H9 (cell line): Measurements from ENCODE around the gene COQ7. TPM values are rescaled to one million over a fixed set of nuclear protein-coding genes. Genes with fewer than 3 reads are reported as not detected.

Source experiments
- DNase-seq: peaks from one replicate; pipeline ENCODE4 v3.0.0-alpha.2; 2017
- H2AFZ ChIP-seq: one replicate; pipeline ENCODE4 v1.6.1; 2013; ENCODE audit warnings: mild to moderate bottlenecking, low read length, control low read depth, moderate library complexity
- H2AK5ac ChIP-seq: 2 replicates; pipeline ENCODE4 v1.6.1; 2013; ENCODE audit warnings: low read length, control low read depth, mixed read lengths; ENCODE audit not compliant: insufficient read length
- H2BK120ac ChIP-seq: one replicate; pipeline ENCODE4 v1.6.1; 2013; ENCODE audit warnings: low read depth, mild to moderate bottlenecking, low read length, control low read depth, inconsistent platforms; ENCODE audit not compliant: poor library complexity, severe bottlenecking
- H2BK12ac ChIP-seq: 2 replicates; pipeline ENCODE4 v1.6.1; 2013; ENCODE audit warnings: low read length, control low read depth, mixed read lengths, low read depth; ENCODE audit not compliant: insufficient read length
- H2BK15ac ChIP-seq: 2 replicates; pipeline ENCODE4 v1.6.1; 2013; ENCODE audit warnings: low read depth, low read length, control low read depth
- H2BK20ac ChIP-seq: one replicate; pipeline ENCODE4 v1.6.1; 2013; ENCODE audit warnings: low read depth, mild to moderate bottlenecking, low read length, control low read depth, inconsistent platforms; ENCODE audit not compliant: poor library complexity, severe bottlenecking
- H2BK5ac ChIP-seq: 2 replicates; pipeline ENCODE4 v1.6.1; 2013; ENCODE audit warnings: low read length, control low read depth, mixed read lengths; ENCODE audit not compliant: insufficient read length
- H3K14ac ChIP-seq: 2 replicates; pipeline ENCODE4 v1.6.1; 2013; ENCODE audit warnings: low read length, control low read depth; ENCODE audit not compliant: insufficient read depth
- H3K18ac ChIP-seq: 2 replicates; pipeline ENCODE4 v1.6.1; 2013; ENCODE audit warnings: low read depth, mild to moderate bottlenecking, mixed read lengths, low read length, control low read depth; ENCODE audit not compliant: insufficient read length
- H3K23ac ChIP-seq: 2 replicates; pipeline ENCODE4 v1.6.1; 2013; ENCODE audit warnings: low read length, control low read depth, mixed read lengths, low read depth; ENCODE audit not compliant: insufficient read length
- H3K23me2 ChIP-seq: 2 replicates; pipeline ENCODE4 v1.6.1; 2013; ENCODE audit warnings: low read depth, mild to moderate bottlenecking, mixed read lengths, low read length, control low read depth; ENCODE audit not compliant: insufficient read length, poor library complexity, severe bottlenecking
- H3K27ac ChIP-seq: 2 replicates; pipeline ENCODE4 v1.5.1; 2013; ENCODE audit warnings: low read length, control low read depth, mixed read lengths, low read depth; ENCODE audit not compliant: insufficient read length
- H3K27me3 ChIP-seq: 2 replicates; pipeline ENCODE4 v1.6.1; 2013; ENCODE audit warnings: low read length, control low read depth, inconsistent platforms; ENCODE audit not compliant: insufficient read depth
- H3K4ac ChIP-seq: 2 replicates; pipeline ENCODE4 v1.6.1; 2013; ENCODE audit warnings: low read depth, mild to moderate bottlenecking, control low read depth, inconsistent platforms, low read length, moderate library complexity
- H3K4me1 ChIP-seq: 2 replicates; pipeline ENCODE4 v1.6.1; 2013; ENCODE audit warnings: low read length, control low read depth, inconsistent platforms; ENCODE audit not compliant: insufficient read depth
- H3K4me2 ChIP-seq: 2 replicates; pipeline ENCODE4 v1.6.1; 2013; ENCODE audit warnings: low read length, control low read depth, mixed read lengths; ENCODE audit not compliant: insufficient read length, insufficient read depth
- H3K56ac ChIP-seq: 2 replicates; pipeline ENCODE4 v1.6.1; 2013; ENCODE audit warnings: low read depth, mild to moderate bottlenecking, mixed read lengths, low read length, control low read depth; ENCODE audit not compliant: insufficient read length
- H3K79me1 ChIP-seq: 2 replicates; pipeline ENCODE4 v1.6.1; 2013; ENCODE audit warnings: low read depth, mild to moderate bottlenecking, moderate library complexity, low read length, control low read depth, inconsistent platforms; ENCODE audit not compliant: insufficient read depth, poor library complexity, severe bottlenecking
- H3K79me2 ChIP-seq: 2 replicates; pipeline ENCODE4 v1.6.1; 2013; ENCODE audit warnings: low read length, control low read depth, inconsistent platforms; ENCODE audit not compliant: insufficient read depth
- H3K9ac ChIP-seq: 2 replicates; pipeline ENCODE4 v1.6.1; 2013; ENCODE audit warnings: low read length, control low read depth, mixed read lengths; ENCODE audit not compliant: insufficient read length; ENCODE audit errors: extremely low read depth
- H3K9me3 ChIP-seq: one replicate; pipeline ENCODE4 v1.6.1; 2013; ENCODE audit warnings: low read depth, low read length, inconsistent platforms; ENCODE audit not compliant: control insufficient read depth
- H3T11ph ChIP-seq: one replicate; pipeline ENCODE4 v1.6.1; 2013; ENCODE audit warnings: mild to moderate bottlenecking, low read length, control low read depth, inconsistent platforms
- H4K20me1 ChIP-seq: one replicate; pipeline ENCODE4 v1.6.1; 2013; ENCODE audit not compliant: control insufficient read depth, insufficient read length, insufficient read depth
- H4K5ac ChIP-seq: 2 replicates; pipeline ENCODE4 v1.6.1; 2013; ENCODE audit warnings: low read depth, mild to moderate bottlenecking, mixed read lengths, low read length, control low read depth; ENCODE audit not compliant: insufficient read length
- H4K8ac ChIP-seq: replicated peaks from 2 replicates; pipeline ENCODE4 v1.6.1; 2013; ENCODE audit warnings: low read length, control low read depth, mixed read lengths, low read depth; ENCODE audit not compliant: insufficient read length
- H4K91ac ChIP-seq: 2 replicates; pipeline ENCODE4 v1.6.1; 2013; ENCODE audit warnings: low read depth, mild to moderate bottlenecking, moderate library complexity, mixed read lengths, low read length, control low read depth; ENCODE audit not compliant: insufficient read length
- H3K27ac Mint-ChIP-seq, 3 experiments: 2 replicates in 2 of 3; 3 replicates in 1 of 3; pipeline ENCODE4 v1.8.0; 2020 to 2021; ENCODE audit warnings: mixed read lengths in 3 of 3, mild to moderate bottlenecking in 1 of 3, moderate library complexity in 1 of 3
- H3K27me3 Mint-ChIP-seq: 2 replicates; pipeline ENCODE4 v1.8.0; 2021; ENCODE audit warnings: low read depth, mild to moderate bottlenecking, moderate library complexity, mixed read lengths
- H3K36me3 Mint-ChIP-seq, 3 experiments: 2 replicates in 2 of 3; 3 replicates in 1 of 3; pipeline ENCODE4 v1.8.0; 2020 to 2021; ENCODE audit warnings: low read depth in 3 of 3, mixed read lengths in 3 of 3; ENCODE audit not compliant: insufficient read depth in 1 of 3
- H3K4me1 Mint-ChIP-seq, 2 experiments: 2 replicates each; pipeline ENCODE4 v1.8.0; 2020; ENCODE audit warnings: mixed read lengths in 2 of 2
- H3K4me3 Mint-ChIP-seq, 2 experiments: 2 replicates in 1 of 2; 3 replicates in 1 of 2; pipeline ENCODE4 v1.8.0; 2020 to 2021; ENCODE audit warnings: mild to moderate bottlenecking in 2 of 2, mixed read lengths in 2 of 2, moderate library complexity in 1 of 2
- H3K9me3 Mint-ChIP-seq, 2 experiments: 2 replicates in 1 of 2; 3 replicates in 1 of 2; pipeline ENCODE4 v1.8.0; 2020; ENCODE audit warnings: mild to moderate bottlenecking in 2 of 2, mixed read lengths in 2 of 2, moderate library complexity in 1 of 2
- WGBS: extraction: QIAGEN DNeasy Blood & Tissue Kit; methylation state at CpG from one replicate; pipeline ENCODE4 v1.1.7; 2013; ENCODE audit warnings: missing lambda C conversion rate, low lambda C conversion rate, mixed read lengths; ENCODE audit not compliant: insufficient read length; ENCODE audit errors: extremely low coverage; 5-methylcytosine and 5-hydroxymethylcytosine counted together
- total RNA-seq: library from RNA; stranded (reverse); gene quantifications from 2 replicates; pipeline ENCODE4 v1.2.1, GENCODE V29; 2021
- TF ChIP-seq, protein P1 (sequence below): fragments of 200-600 bp; sonication (generic); conservative IDR thresholded peaks from 3 replicates; pipeline ENCODE4 v1.8.0; 2021; ENCODE audit warnings: antibody characterized with exemption, mild to moderate bottlenecking

COQ7 gene
- total RNA-seq, 1 experiment from 2014 or later: 29.6 TPM

DNA sequence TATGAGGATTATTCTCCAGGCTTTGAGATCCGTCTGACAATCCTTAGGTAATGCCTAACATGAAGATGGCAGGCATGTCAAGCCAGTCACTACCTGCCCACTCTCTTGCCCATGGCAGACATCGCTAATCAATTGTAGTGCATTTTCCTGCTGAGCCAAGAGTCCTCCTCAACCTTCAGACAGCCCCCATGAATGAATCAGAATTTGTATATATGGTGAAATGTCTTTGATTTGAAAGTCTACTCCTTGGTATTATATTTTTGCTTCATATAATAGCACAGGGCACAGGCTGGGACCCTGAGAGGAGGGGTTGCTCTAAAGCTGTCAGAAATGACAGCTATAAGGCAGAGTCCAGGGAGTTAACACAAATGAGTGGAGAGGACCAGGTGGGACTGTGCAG is 27.0 kb upstream of the COQ7 start:
- H3K4me3 Mint-ChIP-seq: no peak overlapping the region
- H2BK120ac ChIP-seq: no peak overlapping the region
- no peak overlapping the region for H3K56ac ChIP-seq
- H3K23ac ChIP-seq: no peak overlapping the region
- H3K27me3 ChIP-seq: no peaks in the 10 kb centered on the region
- no peak overlapping the region for H2BK5ac ChIP-seq
- no peak overlapping the region for H3K9ac ChIP-seq
- H2BK15ac ChIP-seq: no peak overlapping the region
- H4K5ac ChIP-seq: no peak overlapping the region
- no peaks in the 10 kb centered on the region for H3K4me1 ChIP-seq
- no peak overlapping the region for H4K91ac ChIP-seq
- H3K9me3 Mint-ChIP-seq: peaks cover 0 to 3% of the 10 kb centered on the region in 2 experiments; a peak in 2 of 5 replicates
- no peaks in the 10 kb centered on the region for H3K27me3 Mint-ChIP-seq
- no peak overlapping the region for H2BK20ac ChIP-seq
- TF ChIP-seq, protein P1, sequence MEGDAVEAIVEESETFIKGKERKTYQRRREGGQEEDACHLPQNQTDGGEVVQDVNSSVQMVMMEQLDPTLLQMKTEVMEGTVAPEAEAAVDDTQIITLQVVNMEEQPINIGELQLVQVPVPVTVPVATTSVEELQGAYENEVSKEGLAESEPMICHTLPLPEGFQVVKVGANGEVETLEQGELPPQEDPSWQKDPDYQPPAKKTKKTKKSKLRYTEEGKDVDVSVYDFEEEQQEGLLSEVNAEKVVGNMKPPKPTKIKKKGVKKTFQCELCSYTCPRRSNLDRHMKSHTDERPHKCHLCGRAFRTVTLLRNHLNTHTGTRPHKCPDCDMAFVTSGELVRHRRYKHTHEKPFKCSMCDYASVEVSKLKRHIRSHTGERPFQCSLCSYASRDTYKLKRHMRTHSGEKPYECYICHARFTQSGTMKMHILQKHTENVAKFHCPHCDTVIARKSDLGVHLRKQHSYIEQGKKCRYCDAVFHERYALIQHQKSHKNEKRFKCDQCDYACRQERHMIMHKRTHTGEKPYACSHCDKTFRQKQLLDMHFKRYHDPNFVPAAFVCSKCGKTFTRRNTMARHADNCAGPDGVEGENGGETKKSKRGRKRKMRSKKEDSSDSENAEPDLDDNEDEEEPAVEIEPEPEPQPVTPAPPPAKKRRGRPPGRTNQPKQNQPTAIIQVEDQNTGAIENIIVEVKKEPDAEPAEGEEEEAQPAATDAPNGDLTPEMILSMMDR: no peak
- no peaks in the 10 kb centered on the region for H3K23me2 ChIP-seq
- no peak overlapping the region for H4K8ac ChIP-seq
- no peak overlapping the region for H3T11ph ChIP-seq
- no peak overlapping the region for H2AFZ ChIP-seq
- H3K27ac ChIP-seq: no peak overlapping the region
- no peaks in the 10 kb centered on the region for H3K4me1 Mint-ChIP-seq
- H3K79me2 ChIP-seq: no peaks in the 10 kb centered on the region
- H3K4me2 ChIP-seq: no peak overlapping the region
- H3K4ac ChIP-seq: no peak overlapping the region
- H4K20me1 ChIP-seq: no peaks in the 10 kb centered on the region
- H3K27ac Mint-ChIP-seq: no peak overlapping the region
- no peaks in the 10 kb centered on the region for H3K79me1 ChIP-seq
- H3K9me3 ChIP-seq: no peaks in the 10 kb centered on the region
- H3K18ac ChIP-seq: no peak overlapping the region
- no peak overlapping the region for H3K14ac ChIP-seq
- no peak overlapping the region for H2BK12ac ChIP-seq
- peaks cover 0 to 21% (median 15%) of the 10 kb centered on the region in 3 experiments for H3K36me3 Mint-ChIP-seq
- H2AK5ac ChIP-seq: no peak overlapping the region
- DNase-seq: no peak
- WGBS: no CpG with 5 or more reads among the region's 2 CpGs
